K562 (cell line): Measurements from ENCODE around the gene MED13L. TPM values are rescaled to one million over a fixed set of nuclear protein-coding genes. Genes with fewer than 3 reads are reported as not detected.

Experiments used
- ATAC-seq: fragments of 200-7000 bp; cut with Tn5 transposase; 3 replicates; pipeline ENCODE4 v1.9.1; 2020; ENCODE audit warnings: moderate library complexity
- BruUV-seq: library from RNA; stranded (reverse); fragments of 400-500 nt; replicated peaks from 2 replicates; lab custom pipeline; 2021; lab: Mats Ljungman, UMichigan
- CTCF ChIA-PET: fragments of 300-600 bp; formaldehyde crosslinking; extraction: SDS; loops from one replicate; lab custom pipeline; 2021; ENCODE audit warnings: low intra/inter-chr PET ratio; lab: Yijun Ruan, JAX
- POLR2A ChIA-PET: fragments of 300-600, 350-650 bp; sonication (Branson Sonifier 250); formaldehyde crosslinking; extraction: SDS; loops from one replicate; lab custom pipeline; 2021; ENCODE audit warnings: antibody characterized with exemption, inconsistent platforms; lab: Yijun Ruan, JAX
- DNase-seq, 4 experiments: peaks; one replicate each; pipeline versions ENCODE4 v3.0.0 to v3.0.0-alpha.2; 2011 to 2018; ENCODE audit warnings: low spot score in 3 of 4, mixed read lengths in 3 of 4; ENCODE audit errors: extremely low read depth in 1 of 4
- FAIRE-seq: peaks from 2 replicates; lab custom pipeline; 2011; peaks lifted over from hg19 to GRCh38; lab: Jason Lieb, UNC
- H2AFZ ChIP-seq: 2 replicates; pipeline ENCODE4 v1.6.0; 2011; ENCODE audit warnings: low read depth, low read length, control low read depth, inconsistent platforms
- H3K27ac ChIP-seq: fragments of 200-600 bp; 3 replicates; pipeline ENCODE4 v1.8.0; 2011; ENCODE audit warnings: low read depth, mild to moderate bottlenecking, control low read depth, inconsistent platforms, low read length, moderate library complexity, mixed read lengths; ENCODE audit errors: extremely low read depth
- H3K27me3 ChIP-seq, 2 experiments: fragments of 300-600 bp in 1 of 2; 2 replicates in 1 of 2; 3 replicates in 1 of 2; pipeline versions ENCODE4 v1.6.0 to v1.8.0; 2011; ENCODE audit warnings: inconsistent platforms in 2 of 2, low read length in 2 of 2, mild to moderate bottlenecking in 1 of 2, mixed read lengths in 1 of 2, moderate library complexity in 1 of 2; ENCODE audit not compliant: control insufficient read depth in 2 of 2, insufficient read depth in 2 of 2
- H3K36me3 ChIP-seq: fragments of 300-600 bp; 3 replicates; pipeline ENCODE4 v1.8.0; 2011; ENCODE audit warnings: mild to moderate bottlenecking, low read length, inconsistent platforms; ENCODE audit not compliant: control insufficient read depth, insufficient read depth
- H3K4me1 ChIP-seq, 2 experiments: fragments of 200-600 bp in 1 of 2; replicated peaks in 1 of 2; 2 replicates in 1 of 2; 3 replicates in 1 of 2; pipeline versions ENCODE4 v1.5.1 to v1.8.0; 2011; ENCODE audit warnings: inconsistent platforms in 2 of 2, low read length in 2 of 2, mild to moderate bottlenecking in 1 of 2, mixed read lengths in 1 of 2, moderate library complexity in 1 of 2; ENCODE audit not compliant: control insufficient read depth in 2 of 2, insufficient read depth in 2 of 2
- H3K4me2 ChIP-seq: 2 replicates; pipeline ENCODE4 v1.6.1; 2011; ENCODE audit warnings: low read length, control low read depth, inconsistent platforms, mixed read lengths; ENCODE audit not compliant: insufficient read depth
- H3K4me3 ChIP-seq: fragments of 200-600 bp; sonication (generic), shearing (Covaris generic); 2 replicates; pipeline ENCODE4 v1.5.1; 2016; ENCODE audit warnings: control low read depth, inconsistent platforms
- H3K79me2 ChIP-seq: fragments of 200-600 bp; 3 replicates; pipeline ENCODE4 v1.8.0; 2011; ENCODE audit warnings: low read length, inconsistent platforms; ENCODE audit not compliant: control insufficient read depth, insufficient read depth
- H3K9ac ChIP-seq, 2 experiments: 2 replicates each; pipeline versions ENCODE4 v1.6.0 to v1.6.1; 2011; ENCODE audit warnings: low read depth in 2 of 2, low read length in 2 of 2, control low read depth in 1 of 2, inconsistent platforms in 1 of 2, mild to moderate bottlenecking in 1 of 2, mixed read lengths in 1 of 2; ENCODE audit not compliant: insufficient read depth in 1 of 2
- H3K9me1 ChIP-seq: one replicate; pipeline ENCODE4 v1.6.0; 2011; ENCODE audit warnings: inconsistent platforms, mild to moderate bottlenecking, low read length, moderate library complexity; ENCODE audit not compliant: control insufficient read depth, insufficient read depth
- H3K9me3 ChIP-seq: replicated peaks from 2 replicates; pipeline ENCODE4 v1.5.1; 2011; ENCODE audit warnings: low read depth, low read length, inconsistent platforms; ENCODE audit not compliant: control insufficient read depth, insufficient read depth
- H4K20me1 ChIP-seq: replicated peaks from 2 replicates; pipeline ENCODE4 v1.6.1; 2011; ENCODE audit warnings: low read length, inconsistent platforms, mixed read lengths; ENCODE audit not compliant: control insufficient read depth, insufficient read depth
- DNMT1 ChIP-seq: fragments of 450-650 bp; IDR thresholded peaks from 2 replicates; pipeline ENCODE4 v1.6.1; 2016; ENCODE audit warnings: antibody characterized with exemption, mild to moderate bottlenecking
- HLTF ChIP-seq: fragments of 450-650 bp; IDR thresholded peaks from 2 replicates; pipeline ENCODE4 v1.6.1; 2016
- MEIS2 ChIP-seq: fragments of 450-650 bp; IDR thresholded peaks from 2 replicates; pipeline ENCODE4 v1.6.1; 2014; ENCODE audit warnings: mild to moderate bottlenecking; ENCODE audit not compliant: partially characterized antibody
- MYNN ChIP-seq, 2 experiments: sonication (generic); formaldehyde crosslinking in 1 of 2; IDR thresholded peaks; 2 replicates each; pipeline versions ENCODE4 v1.5.0 to v1.6.1; 2016 to 2020; ENCODE audit warnings: antibody characterized with exemption in 1 of 2, missing genetic modification reagents in 1 of 2
- NFIX ChIP-seq: fragments of 250-450 bp; sonication (Bioruptor Pico); IDR thresholded peaks from 2 replicates; pipeline ENCODE4 v1.4.0; 2020; ENCODE audit warnings: low read depth, mild to moderate bottlenecking, moderate library complexity
- WHSC1 ChIP-seq: IDR thresholded peaks from one replicate; pipeline ENCODE4 v1.6.1; 2012; ENCODE audit warnings: low read length, control low read depth, inconsistent platforms
- ZKSCAN1 ChIP-seq: fragments of 150-350 bp; IDR thresholded peaks from 2 replicates; pipeline ENCODE4 v1.6.1; 2016; ENCODE audit warnings: low read depth, low read length
- ZNF197 ChIP-seq: fragments of 200-800 bp; sonication (Bioruptor generic); IDR thresholded peaks from 2 replicates; pipeline ENCODE4 v1.6.1; 2016; ENCODE audit warnings: low read depth, missing genetic modification characterization, missing compliant biosample characterization
- ZNF324 ChIP-seq: fragments of 250-450 bp; sonication (Bioruptor Pico); IDR thresholded peaks from 2 replicates; pipeline ENCODE4 v1.4.0; 2020; ENCODE audit warnings: mild to moderate bottlenecking
- ZNF445 ChIP-seq: fragments of 250-450 bp; sonication (Bioruptor Pico); IDR thresholded peaks from 2 replicates; pipeline ENCODE4 v1.4.0; 2020; ENCODE audit warnings: low read depth, mild to moderate bottlenecking, moderate library complexity
- WGBS: fragments of 100-300 bp; shearing (Covaris generic); methylation state at CpG from one replicate; pipeline ENCODE4 v1.1.6; 2016; ENCODE audit warnings: low coverage, mixed read lengths; ENCODE audit not compliant: insufficient coverage; ENCODE audit errors: missing lambda C conversion rate; 5-methylcytosine and 5-hydroxymethylcytosine counted together
- in situ Hi-C: fragments of 300-500 bp; cut with MboI; formaldehyde crosslinking; loops from 4 replicates; pipeline ENCODE4 v1.15.0; 2018; ENCODE audit warnings: inconsistent platforms, mixed read lengths
- intact Hi-C: fragments of 100-400 bp; cut with micrococcal nuclease; formaldehyde crosslinking; loops from 2 replicates; pipeline ENCODE4 v1.14.2; 2022
- polyA plus RNA-seq, 8 experiments: library from polyadenylated mRNA; depleted of rRNA in 4 of 8; stranded (reverse) in 5 of 8; unstranded in 3 of 8; fragments of >200 nt; fragmentation: Nextera tagmentation in 2 of 8; fragmentation: Illumina TruSeq in 1 of 8; extraction: Ambion mirVana in 2 of 8; extraction: Trizol in 1 of 8; gene quantifications; 2 replicates each; pipeline versions ENCODE4 v1.2.1 to v1.2.3, GENCODE V29; 2011 to 2014; ENCODE audit warnings: inconsistent platforms in 1 of 8, missing spikeins in 1 of 8
- total RNA-seq, 7 experiments: library from RNA; depleted of rRNA in 6 of 7; stranded (reverse); fragments of >200 nt in 6 of 7; fragmentation: Illumina TruSeq in 2 of 7; extraction: Trizol in 2 of 7; gene quantifications; 2 replicates each; pipeline versions ENCODE4 v1.2.1 to v1.2.3, GENCODE V29; 2011 to 2021; ENCODE audit warnings: low replicate concordance in 1 of 7
- TF ChIP-seq, protein P1 (sequence below): fragments of 450-650 bp; formaldehyde crosslinking; IDR thresholded peaks from 2 replicates; pipeline ENCODE4 v1.4.0; 2022; ENCODE audit warnings: missing genetic modification characterization
- TF ChIP-seq, protein P2 (sequence below): fragments of 450-650 bp; formaldehyde crosslinking; IDR thresholded peaks from 2 replicates; pipeline ENCODE4 v1.4.0; 2020; ENCODE audit warnings: mild to moderate bottlenecking, mixed read lengths

Gene MED13L
- total and polyA plus RNA-seq, 9 of the 15 experiments (the other 6 are each of a cell fraction or from before 2014, with no cell fraction given): 13.4 to 90.3 (median 36.9) TPM

DNA sequence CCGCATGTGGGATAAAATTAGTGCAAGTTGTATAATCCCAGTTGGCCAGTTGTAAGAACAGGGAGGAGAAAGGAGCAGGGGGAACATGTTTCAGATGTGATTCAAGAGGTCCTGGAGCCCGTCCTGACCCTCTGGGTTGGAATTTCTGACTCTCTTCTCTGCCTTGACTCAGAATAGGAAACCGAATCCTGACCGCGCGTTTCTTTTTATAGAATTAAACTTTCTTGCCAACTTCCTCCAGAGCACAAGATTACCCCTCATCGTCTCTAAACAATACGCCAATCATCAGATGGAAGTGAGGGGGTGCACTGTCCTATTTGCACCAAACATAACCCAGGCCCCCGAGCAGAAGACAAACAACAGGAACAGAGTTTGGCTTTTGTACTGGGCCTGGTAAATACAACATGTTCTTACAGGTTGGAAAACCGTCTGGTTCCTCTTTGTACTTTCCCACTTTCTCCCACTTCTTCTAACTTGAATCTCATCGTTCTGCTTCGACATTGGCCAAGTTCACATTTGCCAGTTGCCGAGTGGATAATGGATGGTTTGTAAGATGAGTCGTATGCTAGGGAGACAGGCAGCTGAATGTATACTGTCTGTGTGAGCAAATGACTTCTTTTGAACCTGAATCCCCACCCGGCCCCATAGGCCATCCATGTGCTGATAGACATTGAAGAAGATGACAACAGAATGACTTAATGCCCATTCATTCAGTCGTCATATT, 42.6 kb upstream of the MED13L start:
- ChIA-PET POLR2A (interaction anchor here (0.7 kb wide), 1 partner anchor 36 kb away, joined by 5 read pairs; no protein-coding TSS in a partner anchor), CTCF (no interaction called here)
- no TSS peak for BruUV-seq
- Histone ChIP-seq H2AFZ (peak overlapping the region; percentile 47; the same call in 1 of the 2 replicates), H3K4me1 (0 out of 5 replicates have a peak, but pooled peaks cover 0 to 4% of the 10 kb centered on the region in 2 experiments), H3K4me2 (no peak overlapping the region), H3K27ac (no peak overlapping the region), H4K20me1 (no peaks in the 10 kb centered on the region), H3K9me3 (no peaks in the 10 kb centered on the region), H3K36me3 (no peaks in the 10 kb centered on the region), H3K9me1 (no peaks in the 10 kb centered on the region), H3K79me2 (no peaks in the 10 kb centered on the region), H3K9ac (no peak overlapping the region), H3K4me3 (no peak overlapping the region), H3K27me3 (no peaks in the 10 kb centered on the region)
- no peak; the same call in 2 of the 3 replicates for ATAC-seq
- TF ChIP-seq DNMT1 (no peak), MEIS2 (peak; percentile 20), NFIX (CRISPR knock-in tag) (no peak)
- in situ Hi-C loops (no loop called here), intact Hi-C loops (no loop called here)
- peak; percentile 15 for FAIRE-seq
- no peak for DNase-seq
- 50% methylated on average over 15 of the region's 16 CpGs for WGBS

DNA sequence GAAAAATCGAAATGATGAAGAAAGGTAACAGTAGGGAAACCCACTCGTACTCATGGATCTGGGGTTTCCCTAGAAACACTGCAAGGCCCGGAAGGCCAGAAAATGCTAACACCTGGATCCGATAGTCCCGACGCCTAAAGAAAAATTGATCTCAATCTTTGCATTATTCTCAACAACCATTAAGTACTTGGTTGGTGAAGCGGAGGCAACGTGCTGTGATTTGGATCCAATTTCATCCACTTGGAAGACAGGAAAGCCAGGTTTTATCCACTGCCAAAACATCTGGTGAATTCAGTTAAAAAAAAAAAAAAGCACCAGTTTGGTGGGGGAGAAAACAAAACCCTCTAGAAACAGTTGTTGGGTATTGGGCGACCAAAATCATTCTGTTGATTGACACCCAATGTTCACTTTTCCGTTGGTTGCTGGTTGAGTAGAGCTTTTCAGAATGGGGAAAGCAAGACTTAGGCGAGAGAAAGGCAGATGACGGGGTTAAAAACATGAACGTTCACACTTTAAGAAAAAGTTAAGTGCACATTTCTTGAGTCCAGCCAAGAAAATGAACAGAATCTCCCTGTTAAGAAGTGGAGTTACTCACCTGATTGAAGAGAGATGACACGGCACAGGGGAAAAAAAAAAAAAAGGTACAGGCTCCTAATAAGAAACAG, 41.9 kb upstream of the MED13L start:
- Histone ChIP-seq H3K4me2 (no peak overlapping the region), H2AFZ (0 out of 2 replicates have a peak overlapping the region, but pooled peaks have one; percentile 47), H3K9me3 (no peaks in the 10 kb centered on the region), H3K4me3 (no peak overlapping the region), H3K36me3 (no peaks in the 10 kb centered on the region), H3K9me1 (no peaks in the 10 kb centered on the region), H3K9ac (no peak overlapping the region), H3K27me3 (no peaks in the 10 kb centered on the region), H4K20me1 (no peaks in the 10 kb centered on the region), H3K4me1 (0 out of 5 replicates have a peak, but pooled peaks cover 0 to 4% of the 10 kb centered on the region in 2 experiments), H3K27ac (no peak overlapping the region), H3K79me2 (no peaks in the 10 kb centered on the region)
- WGBS: 68% methylated on average over 14 of the region's 14 CpGs
- intact Hi-C loops: no loop called here
- BruUV-seq: no TSS peak
- ATAC-seq (no peak), FAIRE-seq (no peak), DNase-seq (no peak)
- in situ Hi-C loops: no loop called here
- ChIA-PET CTCF (no interaction called here), POLR2A (no interaction called here)
- TF ChIP-seq, protein P1, sequence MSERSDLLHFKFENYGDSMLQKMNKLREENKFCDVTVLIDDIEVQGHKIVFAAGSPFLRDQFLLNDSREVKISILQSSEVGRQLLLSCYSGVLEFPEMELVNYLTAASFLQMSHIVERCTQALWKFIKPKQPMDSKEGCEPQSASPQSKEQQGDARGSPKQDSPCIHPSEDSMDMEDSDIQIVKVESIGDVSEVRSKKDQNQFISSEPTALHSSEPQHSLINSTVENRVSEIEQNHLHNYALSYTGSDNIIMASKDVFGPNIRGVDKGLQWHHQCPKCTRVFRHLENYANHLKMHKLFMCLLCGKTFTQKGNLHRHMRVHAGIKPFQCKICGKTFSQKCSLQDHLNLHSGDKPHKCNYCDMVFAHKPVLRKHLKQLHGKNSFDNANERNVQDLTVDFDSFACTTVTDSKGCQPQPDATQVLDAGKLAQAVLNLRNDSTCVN (CRISPR knock-in tag): no peak
- TF ChIP-seq MYNN (IDR thresholded peaks at IDR 0.05) (no peak), MYNN (CRISPR knock-in tag; IDR thresholded peaks at IDR 0.05) (no peak), ZNF197 (CRISPR knock-in tag) (no peak), WHSC1 (no peak), ZNF445 (CRISPR knock-in tag) (no peak), ZKSCAN1 (no peak), ZNF324 (CRISPR knock-in tag) (no peak), NFIX (CRISPR knock-in tag) (no peak), HLTF (no peak)
- TF ChIP-seq, protein P2, sequence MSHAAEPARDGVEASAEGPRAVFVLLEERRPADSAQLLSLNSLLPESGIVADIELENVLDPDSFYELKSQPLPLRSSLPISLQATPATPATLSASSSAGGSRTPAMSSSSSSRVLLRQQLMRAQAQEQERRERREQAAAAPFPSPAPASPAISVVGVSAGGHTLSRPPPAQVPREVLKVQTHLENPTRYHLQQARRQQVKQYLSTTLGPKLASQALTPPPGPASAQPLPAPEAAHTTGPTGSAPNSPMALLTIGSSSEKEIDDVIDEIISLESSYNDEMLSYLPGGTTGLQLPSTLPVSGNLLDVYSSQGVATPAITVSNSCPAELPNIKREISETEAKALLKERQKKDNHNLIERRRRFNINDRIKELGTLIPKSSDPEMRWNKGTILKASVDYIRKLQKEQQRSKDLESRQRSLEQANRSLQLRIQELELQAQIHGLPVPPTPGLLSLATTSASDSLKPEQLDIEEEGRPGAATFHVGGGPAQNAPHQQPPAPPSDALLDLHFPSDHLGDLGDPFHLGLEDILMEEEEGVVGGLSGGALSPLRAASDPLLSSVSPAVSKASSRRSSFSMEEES (CRISPR knock-in tag): no peak
